Measurements from ENCODE around the gene KLHDC4.

DNA sequence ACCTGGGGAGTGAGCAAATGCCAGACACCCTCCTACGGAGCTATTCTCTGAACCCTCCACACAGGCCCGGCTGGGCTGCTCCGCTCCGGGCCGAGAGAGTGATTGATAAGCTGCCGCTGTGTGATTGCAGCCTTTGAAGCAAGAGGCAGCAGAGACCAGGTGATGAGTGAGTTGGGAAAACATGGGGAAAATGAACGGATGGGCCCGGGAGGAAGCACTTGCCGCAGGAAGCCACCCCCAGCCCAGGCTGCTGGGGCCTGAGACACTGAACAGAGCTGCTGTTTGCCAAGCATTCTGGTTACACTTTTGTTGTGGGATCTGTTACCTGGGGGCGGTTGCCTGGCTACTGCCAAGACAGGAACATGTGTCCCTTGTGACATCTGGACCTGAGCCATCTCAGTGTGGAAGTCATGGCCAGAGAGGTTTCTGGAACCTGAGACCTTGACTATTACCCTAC, 46.4 kb upstream of the KLHDC4 start:
- TF ChIP-seq, protein P1, sequence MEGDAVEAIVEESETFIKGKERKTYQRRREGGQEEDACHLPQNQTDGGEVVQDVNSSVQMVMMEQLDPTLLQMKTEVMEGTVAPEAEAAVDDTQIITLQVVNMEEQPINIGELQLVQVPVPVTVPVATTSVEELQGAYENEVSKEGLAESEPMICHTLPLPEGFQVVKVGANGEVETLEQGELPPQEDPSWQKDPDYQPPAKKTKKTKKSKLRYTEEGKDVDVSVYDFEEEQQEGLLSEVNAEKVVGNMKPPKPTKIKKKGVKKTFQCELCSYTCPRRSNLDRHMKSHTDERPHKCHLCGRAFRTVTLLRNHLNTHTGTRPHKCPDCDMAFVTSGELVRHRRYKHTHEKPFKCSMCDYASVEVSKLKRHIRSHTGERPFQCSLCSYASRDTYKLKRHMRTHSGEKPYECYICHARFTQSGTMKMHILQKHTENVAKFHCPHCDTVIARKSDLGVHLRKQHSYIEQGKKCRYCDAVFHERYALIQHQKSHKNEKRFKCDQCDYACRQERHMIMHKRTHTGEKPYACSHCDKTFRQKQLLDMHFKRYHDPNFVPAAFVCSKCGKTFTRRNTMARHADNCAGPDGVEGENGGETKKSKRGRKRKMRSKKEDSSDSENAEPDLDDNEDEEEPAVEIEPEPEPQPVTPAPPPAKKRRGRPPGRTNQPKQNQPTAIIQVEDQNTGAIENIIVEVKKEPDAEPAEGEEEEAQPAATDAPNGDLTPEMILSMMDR (IDR thresholded peaks at IDR 0.05): no peak
- TF ChIP-seq POLR2A (IDR thresholded peaks at IDR 0.05): no peak
